Amygdala (tissue), 56 donors: ENCODE data around the gene ISL2.

Experiments
- DNase-seq, 56 donors: peaks; one replicate each; lab custom pipeline; 2025; lab: John Stamatoyannopoulos, UW

The ISL2 gene

GRCh38 chr15:76327191-76328105, 9.1 kb upstream of the ISL2 start:
- DNase-seq: no peak

- no peak for DNase-seq
Measured at GRCh38 chr15:76328106-76328696, 8.4 kb upstream of the ISL2 start.

DNA sequence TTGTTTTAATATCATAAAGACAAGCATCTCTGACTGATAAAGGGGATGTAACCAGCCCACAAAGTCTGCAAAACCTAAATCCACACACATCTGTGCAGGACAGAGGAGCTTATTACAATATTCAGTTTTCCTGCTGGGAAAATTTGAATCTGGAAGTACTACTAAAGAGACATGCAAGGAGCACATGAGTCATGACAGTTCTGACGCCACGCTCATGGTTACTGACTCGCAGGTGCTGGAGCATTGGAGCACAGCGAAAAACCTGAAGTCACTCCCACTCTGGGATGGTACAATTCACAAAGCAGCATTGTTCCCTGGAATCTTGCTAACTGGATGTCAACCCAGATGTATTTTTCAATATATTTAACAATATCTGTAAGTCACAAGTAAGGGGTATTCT, 7.6 kb upstream of the ISL2 start:
- DNase-seq: no peak

DNA sequence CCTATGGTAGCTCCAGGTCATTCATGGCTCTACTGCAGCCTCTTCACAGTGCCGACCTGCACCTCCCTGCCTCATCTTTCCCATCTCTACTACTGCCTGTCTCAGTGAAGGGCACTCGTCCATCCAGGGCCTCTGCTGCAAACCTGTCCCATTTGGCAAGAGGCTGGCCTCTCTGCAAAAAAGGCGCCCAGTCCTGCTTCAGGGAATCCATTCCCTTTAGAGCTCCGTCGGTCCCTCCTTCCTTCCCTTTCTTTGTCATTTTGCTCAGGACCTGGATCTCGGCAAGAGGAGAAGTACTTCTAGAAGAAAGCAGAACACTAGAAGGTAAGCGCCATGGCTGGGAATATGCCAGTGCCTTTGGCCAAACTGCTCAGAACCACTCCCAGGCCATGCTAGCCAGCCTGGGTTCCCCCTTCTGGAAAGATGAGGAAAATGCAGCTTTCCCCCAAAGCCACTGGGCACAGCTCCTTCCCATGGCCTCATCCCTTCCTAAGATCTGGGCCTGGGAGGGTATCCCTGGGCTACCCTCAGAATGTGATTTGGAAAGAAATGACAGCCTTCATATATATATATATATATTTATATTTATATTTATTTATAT, 6.4 kb upstream of the ISL2 start:
- peak in 4 of 56 donors; percentile 17 to 28 (median 22) for DNase-seq

DNA sequence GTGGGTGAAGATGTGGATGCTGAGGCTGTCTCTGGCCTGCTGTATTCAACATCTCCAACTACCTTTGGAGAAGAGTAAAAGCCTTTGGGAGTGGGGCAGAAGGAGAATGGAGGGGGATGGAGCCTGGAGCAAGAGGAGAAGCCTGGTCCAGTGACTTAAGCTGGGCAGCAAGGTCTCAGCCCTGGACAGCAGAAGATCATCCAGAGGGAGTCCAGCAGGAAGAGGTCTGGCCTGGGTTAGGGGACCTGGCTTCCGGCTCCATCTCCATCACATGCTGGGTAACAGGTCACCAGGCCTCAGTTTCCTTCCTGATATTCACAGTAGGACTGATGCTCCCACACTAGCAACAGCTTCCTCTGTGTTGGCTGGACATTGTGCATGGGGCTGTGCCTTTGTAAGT, 3.8 kb upstream of the ISL2 start:
- DNase-seq: no peak

DNA sequence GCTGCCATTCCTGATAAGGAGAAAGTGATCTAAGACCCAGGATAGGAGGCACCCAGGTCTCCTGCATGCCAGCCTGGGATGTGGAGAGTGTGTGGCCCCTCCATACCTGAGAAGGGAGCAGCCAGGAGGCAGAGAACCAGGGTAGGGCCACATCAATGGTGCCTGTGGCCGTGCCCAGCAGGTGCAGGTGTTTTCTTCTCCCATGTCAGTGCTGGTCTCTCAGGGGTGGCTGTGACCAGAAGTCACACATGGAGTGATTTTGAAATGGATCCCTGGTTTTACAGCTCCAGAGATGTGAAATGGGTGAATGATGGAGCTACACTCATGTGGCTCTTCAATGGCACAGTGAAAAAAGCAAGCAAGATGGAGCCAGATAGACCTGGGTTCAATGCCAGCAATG, 3.3 kb upstream of the ISL2 start:
- DNase-seq: no peak

- no peak for DNase-seq
Measured at GRCh38 chr15:76333720-76334437, 2.7 kb upstream of the ISL2 start.

GRCh38 chr15:76334438-76335306, 1.9 kb upstream of the ISL2 start:
- DNase-seq: no peak

DNA sequence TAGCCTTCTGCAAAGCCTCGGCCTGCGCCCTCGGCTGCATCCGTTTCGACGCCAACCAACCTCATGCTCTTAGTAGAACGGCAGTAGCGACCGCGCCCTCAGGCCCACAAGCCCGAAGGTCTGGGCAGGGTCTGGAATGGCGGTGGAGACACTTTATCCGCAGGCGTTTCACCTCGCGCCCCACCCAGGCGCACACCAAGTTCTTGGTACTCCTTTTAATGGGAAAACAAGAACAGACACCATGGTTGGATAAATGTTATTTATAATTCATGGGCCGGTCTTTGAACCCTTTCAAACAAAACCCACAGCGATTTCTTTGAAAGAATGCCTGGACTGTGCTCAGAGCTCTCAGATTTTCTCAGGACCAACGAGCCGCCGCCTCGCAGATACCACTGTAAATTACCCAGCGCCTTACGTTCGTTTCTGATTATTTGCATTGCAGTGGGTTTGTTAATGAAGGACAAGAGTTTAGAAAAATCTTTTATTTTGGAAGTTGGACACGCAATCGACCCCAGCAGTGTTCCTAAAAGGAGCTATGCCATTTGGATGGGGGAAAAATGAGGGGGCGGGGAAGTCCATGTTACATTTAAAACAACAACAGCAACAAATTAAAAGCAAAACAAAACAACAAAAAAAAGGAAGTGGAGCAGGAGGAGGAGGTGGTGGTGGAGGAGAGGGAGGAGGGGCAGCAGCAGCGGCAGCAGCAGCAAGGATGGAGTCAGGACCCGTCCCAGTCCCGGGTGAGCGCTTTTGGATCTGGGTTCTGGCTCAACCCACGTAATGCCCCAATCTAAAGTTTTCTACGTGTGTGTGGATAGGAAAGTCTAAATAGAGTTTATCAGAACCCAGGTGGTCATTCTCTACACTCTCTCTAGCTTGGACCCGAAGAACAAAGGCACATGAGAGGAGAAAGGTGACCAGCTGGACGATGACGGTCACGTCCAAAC, 993 bp upstream of the ISL2 start:
- DNase-seq: no peak

- no peak for DNase-seq
Measured at GRCh38 chr15:76337059-76337695, 604 bp downstream of the ISL2 start.

GRCh38 chr15:76337696-76338485, 1.3 kb downstream of the ISL2 start:
- DNase-seq: no peak

GRCh38 chr15:76338486-76339304, 2.1 kb downstream of the ISL2 start:
- no peak for DNase-seq

DNA sequence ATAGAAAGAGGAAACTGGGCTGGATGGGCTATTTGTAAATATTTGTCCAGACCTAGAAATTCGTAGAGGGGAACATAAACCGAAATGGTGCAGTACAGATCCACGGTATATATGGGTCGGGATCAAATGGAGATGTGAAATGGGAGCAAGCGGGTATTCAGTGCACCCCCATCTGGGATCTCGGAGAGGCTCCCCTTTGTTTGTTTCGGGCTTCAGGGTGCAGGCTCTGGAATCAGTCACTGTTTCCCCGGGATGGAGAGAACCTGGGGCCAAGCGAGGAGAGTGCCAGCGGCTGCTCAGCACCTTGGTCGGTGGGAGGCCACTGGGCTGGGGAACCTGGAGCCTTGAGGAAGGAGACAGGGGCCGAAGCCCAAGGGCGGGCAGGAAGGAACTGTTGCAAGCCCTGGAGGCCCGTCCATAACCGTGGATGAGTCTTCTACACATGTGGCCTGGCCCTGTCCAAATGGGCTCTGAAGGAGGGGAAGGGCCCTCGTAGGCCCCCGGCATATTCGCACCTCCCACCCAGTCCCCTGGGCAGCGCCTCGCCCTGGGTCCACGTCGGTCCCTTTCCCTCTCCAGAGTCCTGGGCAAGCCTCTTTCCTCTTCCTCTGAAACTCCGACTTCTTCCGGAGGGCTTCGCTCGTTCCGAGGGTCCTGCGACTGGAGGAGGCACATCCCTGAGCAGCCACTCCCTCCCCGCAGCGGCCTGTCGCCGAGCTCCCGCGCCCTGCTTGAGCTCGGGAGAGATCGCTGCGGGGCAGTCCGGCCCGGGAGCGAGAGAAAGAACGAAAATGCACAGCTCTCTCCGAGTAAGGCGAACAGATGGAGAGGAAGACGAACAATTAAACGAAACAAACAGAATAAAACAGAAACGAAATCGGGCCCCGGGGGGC, 3.0 kb downstream of the ISL2 start:
- no peak for DNase-seq

- DNase-seq: no peak
Measured at GRCh38 chr15:76340198-76340802, 3.7 kb downstream of the ISL2 start.

DNA sequence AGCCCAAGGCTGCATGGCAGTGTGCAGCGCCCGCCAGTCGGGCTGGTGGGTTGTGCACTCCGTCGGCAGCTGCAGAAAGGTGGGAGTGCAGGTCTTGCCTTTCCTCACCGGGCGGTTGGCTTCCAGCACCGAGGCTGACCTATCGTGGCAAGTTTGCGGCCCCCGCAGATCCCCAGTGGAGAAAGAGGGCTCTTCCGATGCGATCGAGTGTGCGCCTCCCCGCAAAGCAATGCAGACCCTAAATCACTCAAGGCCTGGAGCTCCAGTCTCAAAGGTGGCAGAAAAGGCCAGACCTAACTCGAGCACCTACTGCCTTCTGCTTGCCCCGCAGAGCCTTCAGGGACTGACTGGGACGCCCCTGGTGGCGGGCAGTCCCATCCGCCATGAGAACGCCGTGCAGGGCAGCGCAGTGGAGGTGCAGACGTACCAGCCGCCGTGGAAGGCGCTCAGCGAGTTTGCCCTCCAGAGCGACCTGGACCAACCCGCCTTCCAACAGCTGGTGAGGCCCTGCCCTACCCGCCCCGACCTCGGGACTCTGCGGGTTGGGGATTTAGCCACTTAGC, 4.3 kb downstream of the ISL2 start:
- DNase-seq: no peak
